HG03280 (cell line): ENCODE results near the gene TUBD1.

Source experiments
- ATAC-seq: cut with Tn5 transposase; IDR thresholded peaks from one replicate; pipeline ENCODE4 v1.9.1; 2021; ENCODE audit warnings: mild to moderate bottlenecking, moderate library complexity; ENCODE audit not compliant: unreplicated experiment

The TUBD1 gene

DNA sequence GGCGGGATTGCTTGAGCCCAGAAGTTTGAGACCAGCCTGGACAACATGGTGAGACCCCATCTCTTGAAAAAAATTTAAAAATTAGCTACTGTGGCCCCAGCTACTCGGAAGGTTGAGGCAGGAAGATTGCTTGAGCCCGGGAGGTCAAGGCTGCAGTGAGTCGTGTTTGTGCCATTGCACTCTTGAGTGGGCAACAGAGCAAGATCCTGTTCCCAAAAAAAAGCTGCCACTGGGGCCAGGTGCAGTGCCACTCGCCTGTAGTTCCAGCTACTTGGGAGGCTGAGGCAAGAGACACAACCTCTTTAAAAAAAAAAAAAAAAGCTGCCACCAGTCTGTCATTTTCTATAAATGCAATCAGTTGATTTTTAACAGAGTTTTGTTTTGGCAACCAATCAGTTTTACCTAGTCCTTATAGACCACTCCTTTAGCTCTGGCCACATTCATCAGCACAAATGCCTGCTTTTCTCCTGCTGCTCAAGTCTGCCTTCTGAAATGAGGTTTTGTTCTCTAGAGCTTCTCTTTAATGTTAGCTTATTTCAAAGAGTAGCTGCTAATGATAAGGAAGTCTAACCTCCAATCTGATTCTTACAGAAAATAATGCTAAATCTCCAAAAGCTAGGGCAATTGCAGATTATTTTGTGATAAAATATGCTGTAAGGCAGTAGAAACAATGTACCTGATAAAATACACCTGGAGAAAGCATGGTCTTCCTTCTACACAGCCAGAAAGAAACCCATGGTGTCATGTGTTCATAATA, 64.8 kb downstream of the TUBD1 start:
- ATAC-seq = no peak

DNA sequence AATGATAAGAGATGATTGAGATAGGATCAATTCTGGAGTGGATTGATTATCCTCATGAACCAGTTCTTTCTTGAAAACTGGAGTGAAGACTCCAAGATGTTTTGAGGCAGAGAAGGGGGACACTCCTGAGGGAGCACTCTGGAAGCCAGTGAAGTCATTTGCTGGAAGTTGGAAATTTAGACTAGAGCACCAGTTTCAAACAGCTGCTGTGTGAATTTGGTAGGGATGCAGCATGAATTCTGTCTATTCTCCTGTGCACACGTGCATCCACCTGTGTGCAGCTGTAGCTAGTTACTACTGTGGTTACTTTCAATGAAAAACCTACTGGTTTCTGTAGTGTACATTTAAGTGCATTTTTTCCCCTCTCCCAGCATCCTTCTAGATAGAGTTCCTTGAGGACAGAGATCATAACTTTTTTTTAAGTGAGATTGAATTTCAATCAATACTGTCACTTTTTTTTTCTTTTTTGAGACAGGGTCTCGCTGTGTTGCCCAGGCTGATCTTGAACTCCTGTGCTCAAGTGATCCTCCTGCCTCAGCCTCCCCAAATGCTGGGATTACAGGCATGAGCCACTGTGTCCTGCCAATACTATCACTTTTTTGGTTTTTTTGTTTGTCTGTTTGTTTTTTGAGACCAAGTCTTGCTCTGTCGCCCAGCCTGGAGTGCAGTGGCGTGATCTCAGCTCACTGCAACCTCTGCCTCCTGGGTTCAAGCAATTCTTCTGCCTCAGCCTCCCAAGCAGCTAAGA, 65.9 kb downstream of the TUBD1 start:
- no peak for ATAC-seq

DNA sequence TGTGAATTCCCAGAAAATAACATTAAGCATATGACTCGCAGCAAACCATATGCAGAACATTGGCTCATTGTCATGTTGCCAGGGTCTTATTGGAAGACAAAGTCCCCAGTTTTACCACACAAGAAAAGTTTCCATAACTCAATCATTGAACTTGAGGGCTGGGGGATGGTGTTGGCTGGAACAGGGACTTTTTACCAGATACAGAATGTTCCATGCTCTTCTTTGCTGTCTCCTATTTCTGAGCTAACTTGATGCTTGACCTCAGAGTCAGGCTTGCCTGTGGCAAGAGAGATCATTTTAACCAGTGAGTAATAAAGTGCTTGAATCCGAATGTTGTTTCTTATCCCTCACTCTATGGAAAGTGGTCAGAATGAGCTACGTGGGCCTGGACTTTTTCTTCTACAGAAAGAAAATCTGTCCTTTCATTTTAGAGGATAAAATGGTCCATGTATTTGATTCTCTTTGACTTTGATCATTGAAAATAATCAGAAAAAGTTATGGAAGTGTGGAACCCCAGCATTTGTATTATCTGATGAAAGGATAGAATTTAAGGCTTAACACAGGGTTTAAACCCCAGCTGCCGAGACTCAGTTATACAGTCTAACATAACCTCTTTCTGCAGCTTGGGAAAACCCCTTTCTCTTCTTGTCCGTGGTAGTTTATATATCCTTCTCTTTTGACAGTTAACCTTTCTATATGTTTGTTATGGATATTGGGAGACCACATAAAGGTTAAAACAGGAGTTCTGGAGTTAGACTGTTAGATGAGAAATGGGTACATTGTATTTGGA, 67.0 kb downstream of the TUBD1 start:
- no peak for ATAC-seq

DNA sequence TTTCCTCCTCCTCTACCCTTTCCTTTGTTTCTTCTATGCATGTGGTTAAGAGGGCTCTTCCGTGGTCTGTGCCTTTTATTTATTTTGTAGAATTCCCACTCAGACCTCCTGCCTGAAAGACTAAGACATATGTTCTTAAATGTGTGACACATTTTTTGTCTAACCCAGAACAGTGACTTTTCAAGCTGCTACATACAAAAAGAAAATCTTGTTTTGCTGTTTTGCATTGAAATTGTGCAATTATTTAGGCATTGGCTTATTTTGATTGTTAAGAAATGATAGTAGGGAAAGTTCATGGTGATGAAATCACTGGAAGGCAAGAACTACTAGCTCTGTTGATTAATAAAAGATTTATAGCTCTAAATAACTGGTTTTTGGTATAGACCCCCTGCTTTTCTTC, 76.8 kb downstream of the TUBD1 start:
- ATAC-seq = no peak

DNA sequence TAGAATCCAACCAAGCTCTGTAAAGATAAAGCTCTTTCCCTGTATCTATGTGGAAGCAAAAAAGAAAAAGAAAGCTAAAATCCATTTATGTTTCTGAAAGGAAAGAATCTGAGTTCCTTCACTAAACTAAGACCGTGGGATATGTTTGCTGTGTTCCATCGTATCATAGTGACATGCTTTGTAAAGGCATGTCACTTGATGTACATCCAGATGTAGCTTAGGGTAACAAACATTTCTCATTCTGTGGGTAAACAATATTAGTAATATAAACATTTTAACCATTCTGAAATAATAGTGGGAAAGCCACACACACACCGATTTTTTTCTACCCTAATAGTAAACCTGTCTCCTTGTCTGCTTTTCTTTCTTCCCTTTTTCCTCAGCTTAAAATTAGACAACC, 78.1 kb downstream of the TUBD1 start:
- ATAC-seq = no peak

DNA sequence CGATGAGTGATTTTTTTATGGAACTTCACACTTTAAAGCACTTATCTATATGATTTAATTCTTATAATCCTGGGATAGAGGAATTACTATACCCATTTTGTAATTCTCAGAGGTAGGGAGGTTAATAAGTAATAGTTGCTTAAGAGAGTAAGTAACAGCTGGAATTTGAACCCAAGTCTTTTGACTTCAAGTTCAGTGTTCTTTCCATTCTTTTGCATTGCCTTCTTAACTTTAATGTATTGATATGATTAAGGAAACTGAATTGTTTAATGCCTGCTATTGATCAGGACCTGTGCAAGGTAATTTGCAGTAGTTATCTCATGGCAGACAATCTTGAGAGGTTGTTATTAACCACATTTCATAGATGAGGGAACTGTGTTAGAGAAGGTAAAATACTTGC, 78.5 kb downstream of the TUBD1 start:
- ATAC-seq = no peak

DNA sequence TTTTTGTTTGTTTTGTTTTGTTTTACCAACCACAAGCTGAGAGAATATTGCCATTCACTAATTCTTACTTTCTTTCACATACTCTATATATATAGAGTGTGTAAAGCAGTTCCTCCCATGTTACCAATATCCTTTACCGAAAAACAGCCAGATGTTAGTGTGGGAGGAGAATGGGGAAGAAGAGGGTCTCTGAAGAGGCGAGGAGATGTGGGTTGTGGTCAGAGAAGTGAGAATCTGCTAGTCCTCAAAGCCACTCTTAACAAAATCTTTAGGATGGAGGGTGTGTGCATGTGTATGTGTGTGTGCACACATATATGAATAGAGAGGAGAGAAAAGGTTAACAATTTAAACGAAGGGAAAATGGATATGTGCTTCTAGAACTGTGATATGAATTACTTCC, 80.6 kb downstream of the TUBD1 start:
- no peak for ATAC-seq

DNA sequence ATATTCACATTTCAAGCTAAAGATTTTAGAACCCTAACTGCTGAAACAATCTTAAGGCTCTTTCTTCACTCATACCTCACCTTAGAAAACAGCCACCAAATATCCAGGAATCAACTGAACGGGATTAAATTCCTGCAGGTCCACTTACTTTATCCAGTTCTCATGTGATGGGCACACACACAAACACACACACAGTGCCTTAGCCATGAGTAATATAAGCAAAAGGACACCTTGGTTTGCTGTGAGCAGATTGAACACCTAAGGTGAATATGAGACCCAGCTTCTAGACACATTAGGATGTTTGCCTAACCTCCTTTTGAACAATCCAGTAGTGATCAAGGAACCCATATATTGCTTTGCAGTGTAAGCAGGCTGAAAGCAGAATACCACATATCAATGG, 81.5 kb downstream of the TUBD1 start:
- no peak for ATAC-seq

DNA sequence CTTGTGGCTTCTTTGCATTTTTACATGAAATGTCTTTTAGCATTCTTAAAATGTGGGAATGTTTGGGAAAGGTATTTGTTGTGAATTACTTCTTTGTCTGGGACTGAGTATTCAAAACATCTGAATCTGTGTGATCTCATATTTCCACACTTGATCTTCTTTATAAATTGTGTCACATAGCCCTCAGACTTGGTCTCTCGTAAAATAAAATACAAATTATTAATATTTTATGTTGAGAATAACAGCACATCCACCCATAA, 81.9 kb downstream of the TUBD1 start:
- no peak for ATAC-seq
